MV-4-11 (cell line): ENCODE data around the gene SENP2.
"Not testable (repeated sequence)": the region's sequence is repeated elsewhere in the genome, so short reads cannot be mapped to it uniquely, and the experiment has no call there.

ENCODE experiments used
- DNase-seq: peaks from one replicate; lab custom pipeline; 2025; lab: John Stamatoyannopoulos, UW

The SENP2 gene

DNA sequence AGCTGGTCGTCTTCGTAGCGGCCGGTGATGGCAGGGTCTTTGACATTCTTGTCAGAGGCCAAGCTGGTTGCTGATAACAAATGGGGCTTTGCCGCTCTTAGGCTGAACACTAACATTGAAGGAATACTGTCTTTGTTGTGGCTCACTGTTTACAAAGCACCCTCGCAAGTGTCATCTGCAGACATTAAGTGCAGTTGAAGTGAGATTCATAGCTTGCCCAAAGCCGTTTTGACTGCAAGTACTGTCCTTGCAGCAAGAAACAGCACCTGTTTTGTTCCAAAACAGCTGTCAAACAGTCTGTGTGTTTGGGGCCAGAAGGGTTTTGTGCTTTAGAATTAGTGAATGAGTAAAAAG is 568 bp downstream of the SENP2 start:
- no peak for DNase-seq

DNA sequence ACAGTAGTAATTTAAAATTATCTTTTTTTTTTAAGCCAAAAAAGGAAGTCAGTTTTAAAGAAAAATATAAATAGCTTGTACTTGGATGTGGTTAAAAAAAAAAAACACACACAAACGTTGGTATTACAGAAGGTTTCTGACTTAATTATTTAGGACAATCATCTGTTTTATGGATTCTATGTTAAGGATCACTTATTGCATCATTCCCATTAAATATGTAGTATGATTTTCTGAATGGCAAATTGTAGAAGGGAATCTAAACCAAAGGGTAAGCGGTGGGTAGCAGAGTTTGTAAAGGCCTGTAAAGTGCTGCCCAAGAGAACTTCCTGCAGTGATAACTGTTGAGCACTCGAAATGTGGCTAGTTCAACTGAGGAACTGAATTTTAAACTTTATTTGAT is 8.0 kb downstream of the SENP2 start:
- peak; percentile 65 for DNase-seq

DNA sequence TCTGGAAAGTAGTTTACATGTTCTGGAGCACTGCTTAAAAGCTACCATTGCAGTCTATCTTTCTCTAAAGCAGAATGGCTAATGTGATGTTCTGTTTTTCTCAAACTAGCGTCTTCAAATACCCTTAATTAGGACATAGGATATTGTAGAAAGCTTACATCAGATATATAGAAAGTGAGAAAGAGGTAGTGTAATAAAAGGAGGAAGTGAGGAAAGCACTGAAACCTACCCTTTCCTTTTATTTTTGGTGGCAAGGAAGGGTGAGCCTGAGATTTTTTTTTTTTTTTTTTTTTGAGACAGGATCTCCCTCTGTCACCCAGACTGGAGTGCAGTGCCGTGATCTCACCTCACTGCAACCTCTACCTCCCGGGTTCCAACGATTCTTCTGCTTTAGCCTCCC is 9.4 kb downstream of the SENP2 start:
- DNase-seq = peak; percentile 92

DNA sequence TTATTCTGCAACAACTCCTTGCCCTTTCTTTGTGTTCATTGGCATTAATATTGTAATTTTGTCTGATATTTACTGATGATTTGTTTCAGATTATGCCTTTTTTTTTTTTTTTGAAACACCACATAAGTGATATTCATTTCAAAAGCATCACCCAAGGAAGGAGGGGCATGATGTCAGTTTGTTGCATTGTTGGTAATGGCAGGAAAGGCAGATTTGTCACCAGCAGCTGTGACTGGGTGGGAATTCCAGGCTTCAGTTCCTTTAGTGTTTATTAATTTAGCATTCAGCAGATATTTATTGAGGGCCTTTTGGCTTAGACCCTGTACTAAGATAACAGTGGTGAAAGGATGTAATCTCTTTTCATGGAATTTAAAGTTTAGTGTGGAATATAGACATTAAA is 19.5 kb downstream of the SENP2 start:
- no peak for DNase-seq

DNA sequence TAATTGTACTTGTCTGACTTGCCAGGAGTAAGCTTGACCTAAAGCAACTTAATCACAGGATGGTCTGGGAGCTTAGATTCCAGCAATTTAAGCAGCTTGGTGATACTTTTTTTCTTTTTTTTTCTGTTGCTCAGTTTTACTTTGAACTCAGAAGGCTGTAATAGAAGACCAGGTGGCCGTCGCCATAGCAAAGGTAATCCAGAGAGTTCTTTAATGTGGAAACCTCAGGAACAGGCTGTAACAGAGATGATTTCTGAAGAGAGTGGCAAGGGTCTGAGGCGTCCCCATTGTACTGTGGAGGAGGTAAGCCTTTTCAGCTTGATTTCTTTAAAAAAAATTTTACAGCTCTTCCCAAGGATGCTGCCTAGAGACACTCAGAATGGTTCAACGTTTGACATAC is 20.1 kb downstream of the SENP2 start:
- DNase-seq = no peak

DNA sequence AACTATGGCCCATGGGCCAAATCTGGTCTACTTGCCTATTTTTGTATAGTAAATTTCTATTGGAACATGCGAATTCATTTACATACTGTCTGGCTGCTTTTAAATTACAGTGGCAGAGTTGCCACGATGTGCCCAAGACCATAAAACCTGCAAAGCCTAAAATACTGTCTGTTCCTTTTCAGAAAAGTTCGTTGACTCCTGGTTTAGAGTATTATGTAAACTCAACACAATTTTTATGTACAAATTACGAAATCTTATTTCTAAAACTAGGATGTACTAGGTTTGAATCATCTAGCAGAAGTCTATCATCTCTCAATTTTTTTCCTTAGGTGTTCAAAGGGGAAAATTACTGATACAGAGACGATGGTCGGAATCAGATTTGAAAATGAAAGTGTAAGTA is 26.9 kb downstream of the SENP2 start:
- DNase-seq = peak; percentile 44

DNA sequence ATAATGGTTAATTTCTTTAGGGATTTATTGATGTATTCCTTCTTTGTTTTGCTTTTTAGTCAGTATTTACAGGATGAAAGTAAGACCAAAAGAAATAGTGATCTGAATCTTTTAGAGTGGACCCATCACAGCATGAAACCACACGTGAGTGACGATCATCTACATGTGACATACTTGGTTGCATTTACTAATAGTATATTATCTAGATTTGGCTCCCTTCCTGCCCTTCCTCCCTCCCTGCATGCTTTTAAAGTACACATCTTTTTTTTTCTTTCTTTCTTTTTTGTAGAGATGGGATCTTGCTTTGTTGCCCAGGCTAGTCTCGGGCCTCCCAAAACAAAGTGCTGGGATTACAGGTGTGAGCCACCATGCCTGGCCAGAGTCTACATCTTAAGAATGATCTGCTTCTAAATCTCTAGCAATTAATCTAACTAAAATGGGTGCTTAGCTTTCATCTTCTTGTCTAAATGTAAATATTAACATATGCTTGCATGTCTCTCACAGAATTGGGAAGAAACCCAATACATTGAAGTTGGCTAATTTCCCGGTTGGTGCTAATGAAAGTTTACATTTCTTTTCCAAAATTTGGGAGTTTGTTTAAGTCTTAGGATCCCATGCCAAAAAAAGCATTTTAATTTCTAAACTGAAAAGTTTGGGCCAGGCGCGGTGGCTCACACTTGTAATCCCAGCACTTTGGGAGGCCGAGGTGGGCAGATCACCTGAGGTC is 38.0 kb downstream of the SENP2 start:
- DNase-seq = no peak

DNA sequence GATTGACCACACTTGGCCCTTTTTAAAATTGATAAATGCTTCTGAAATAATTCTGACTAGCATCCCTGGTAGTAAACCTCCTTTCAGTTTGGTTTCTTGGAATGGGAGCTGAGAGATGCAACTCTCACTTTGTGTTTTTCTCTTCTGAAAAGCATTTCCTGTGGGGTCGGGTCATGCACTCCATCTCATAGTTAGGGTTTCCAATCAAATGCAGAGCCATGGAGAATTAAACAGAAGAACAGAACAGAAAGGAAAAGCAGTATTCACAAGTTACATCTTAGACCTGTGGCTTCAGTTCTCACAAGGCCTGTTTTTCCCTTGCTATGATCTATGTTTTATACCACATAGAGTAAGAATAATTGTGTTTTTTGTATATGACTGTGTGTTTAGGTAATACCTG is 39.7 kb downstream of the SENP2 start:
- no peak for DNase-seq

DNA sequence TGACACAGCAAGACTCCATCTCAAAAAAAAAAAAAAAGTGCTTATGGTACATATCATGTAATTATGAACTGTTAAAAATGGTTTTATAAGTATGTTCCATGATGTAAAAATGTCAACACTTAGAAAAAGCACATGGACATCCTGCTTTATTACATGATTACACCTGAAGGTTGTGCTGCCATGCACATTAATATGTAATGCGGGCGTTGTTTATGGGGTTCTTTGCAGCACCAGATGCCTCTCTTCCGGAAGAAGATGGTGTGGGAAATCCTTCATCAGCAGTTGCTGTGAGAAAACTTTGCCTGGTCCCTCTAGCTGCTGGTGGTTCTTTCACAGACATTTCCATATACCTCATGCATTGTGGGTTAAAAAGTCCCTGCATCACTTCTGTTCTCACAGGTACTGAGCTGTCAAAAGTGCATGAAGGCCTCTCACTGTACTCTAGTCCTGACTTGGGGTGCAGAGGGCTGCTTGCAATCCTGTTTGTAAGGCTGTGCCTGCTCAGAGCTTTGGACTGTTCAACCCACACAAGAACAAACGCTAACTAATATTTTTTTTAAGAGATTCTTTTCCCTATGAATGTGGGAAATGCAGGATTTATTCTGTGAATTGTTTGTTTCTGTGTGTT is 43.6 kb downstream of the SENP2 start:
- no peak for DNase-seq

DNA sequence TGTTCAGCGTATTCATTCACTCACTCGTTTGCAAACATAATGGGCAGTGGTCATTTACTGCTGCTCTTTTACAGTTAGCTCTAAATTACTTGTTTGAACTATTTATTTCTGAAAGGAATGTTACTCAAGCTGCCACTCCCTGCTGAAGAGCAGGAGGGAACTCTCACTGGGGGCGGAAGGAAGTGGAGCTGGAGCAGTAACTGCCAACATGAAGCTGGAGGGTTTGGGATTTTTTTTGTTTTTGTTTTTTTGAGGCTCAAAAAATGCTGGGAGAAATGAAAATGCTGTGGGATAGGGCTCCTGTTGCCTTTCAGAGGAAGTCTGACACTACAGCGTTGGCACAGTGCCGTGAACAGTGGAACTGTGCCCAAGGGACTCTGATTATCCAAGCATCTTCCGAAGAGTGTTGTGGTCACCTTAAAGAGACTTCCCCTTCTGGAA is 44.1 kb downstream of the SENP2 start:
- no peak for DNase-seq

DNA sequence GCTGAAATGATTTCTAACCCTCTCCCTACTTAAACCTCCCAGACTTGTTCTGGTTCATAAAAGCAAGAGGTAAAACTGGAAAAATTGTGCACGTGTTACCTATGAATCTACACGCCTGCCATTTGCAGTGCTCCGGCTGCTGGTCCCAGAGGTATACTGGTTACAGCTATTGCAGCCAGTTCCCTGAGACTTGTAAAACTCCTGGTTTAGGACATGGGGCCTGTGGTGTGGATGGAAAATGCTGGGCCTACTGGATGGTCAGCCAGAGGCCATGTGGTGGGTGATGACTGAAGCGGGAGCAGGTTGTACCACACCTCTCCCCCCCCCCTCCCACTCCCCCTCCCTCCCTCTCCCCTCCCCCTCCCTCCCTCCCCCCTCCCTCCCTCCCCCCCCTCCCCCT is 45.0 kb downstream of the SENP2 start:
- no peak for DNase-seq

DNA sequence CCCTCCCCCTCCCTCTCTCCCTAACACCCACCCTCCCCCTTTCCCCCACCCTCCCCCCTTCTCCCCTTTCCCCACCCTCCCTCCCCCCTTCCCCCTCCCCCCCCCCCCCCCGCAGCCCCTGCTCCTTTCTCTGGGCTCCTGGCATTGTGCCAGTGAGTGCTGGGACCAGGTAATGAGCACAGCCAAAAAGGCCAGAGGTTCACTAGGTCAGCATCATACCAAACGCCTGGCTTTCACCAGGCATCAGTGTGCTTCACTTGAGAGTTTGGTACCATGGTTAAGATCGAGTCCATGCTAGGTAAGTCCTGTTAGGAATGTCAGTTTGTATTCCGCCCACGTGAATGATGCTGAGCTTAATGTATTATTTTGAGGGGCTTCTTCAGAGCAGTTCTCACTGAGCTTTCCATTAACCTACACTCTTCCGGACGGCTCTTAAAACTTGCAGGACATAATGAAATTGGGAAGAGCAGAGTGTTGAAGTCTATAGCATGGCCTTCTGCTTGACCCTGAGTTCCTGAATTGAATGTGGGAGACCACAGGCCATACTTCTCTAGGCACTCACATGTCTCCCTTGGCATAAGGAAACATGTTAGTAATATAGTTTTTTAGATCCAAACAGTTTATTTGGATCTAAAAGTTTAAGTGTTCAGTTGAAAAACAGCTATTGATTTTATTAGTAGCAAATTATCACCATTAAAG is 45.6 kb downstream of the SENP2 start:
- DNase-seq = peak; percentile 23

DNA sequence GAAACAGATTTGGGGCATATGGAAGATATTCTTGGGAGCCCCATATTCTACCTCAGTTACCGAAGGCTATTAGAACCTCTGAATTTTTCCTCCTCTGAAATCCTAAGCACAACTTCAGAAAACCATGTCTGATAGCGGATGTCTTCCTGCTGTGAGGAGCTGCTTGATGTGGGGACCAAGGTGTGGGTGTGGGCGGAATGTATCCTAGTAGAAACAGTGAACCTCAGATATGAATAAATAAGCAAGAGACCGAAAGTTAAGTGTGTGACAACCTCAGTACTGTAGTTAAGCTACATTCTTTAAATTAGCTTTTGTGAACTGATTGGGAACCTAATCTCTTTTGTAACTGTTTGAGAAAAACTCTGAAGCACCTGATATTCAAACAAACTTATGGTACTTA is 46.9 kb downstream of the SENP2 start:
- DNase-seq = no peak

DNA sequence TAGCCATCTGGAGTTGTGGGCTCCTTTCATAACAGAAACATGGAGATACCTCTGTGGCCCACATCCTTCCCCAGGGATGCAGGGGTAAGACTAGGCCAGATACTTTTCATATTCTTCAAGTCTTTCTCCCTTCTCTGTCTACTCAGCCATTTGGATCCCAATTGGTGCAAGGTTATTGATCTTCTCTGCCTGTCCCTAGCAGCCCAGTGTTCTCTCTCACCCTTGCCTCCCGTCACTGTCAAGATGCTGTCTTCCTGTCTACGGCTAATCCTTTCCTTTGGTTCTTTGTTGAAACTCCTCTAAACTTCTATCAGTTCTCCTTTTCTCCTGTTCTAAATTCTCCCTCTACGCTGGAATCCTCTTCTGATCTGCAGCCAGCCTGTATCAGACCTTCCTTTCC is 51.3 kb downstream of the SENP2 start:
- peak; percentile 26 for DNase-seq

DNA sequence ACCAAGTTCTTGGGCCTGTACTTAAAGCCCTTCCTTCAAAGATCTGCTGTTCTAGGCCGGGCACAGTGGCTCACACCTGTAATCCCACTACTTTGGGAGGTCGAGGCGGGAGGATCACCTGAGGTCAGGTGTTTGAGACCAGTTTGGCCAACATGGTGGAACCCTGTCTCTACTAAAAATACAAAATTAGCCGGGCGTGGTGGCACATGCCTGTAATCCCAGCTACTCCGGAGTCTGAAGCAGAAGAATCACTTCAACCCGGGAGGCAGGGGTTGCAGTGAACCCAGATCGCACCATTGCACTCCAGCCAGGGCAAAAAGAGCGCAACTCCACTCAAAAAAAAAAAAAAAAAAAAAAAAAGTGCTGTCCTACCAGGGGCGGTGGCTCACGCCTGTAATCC is 52.6 kb downstream of the SENP2 start:
- DNase-seq = not testable (repeated sequence)

DNA sequence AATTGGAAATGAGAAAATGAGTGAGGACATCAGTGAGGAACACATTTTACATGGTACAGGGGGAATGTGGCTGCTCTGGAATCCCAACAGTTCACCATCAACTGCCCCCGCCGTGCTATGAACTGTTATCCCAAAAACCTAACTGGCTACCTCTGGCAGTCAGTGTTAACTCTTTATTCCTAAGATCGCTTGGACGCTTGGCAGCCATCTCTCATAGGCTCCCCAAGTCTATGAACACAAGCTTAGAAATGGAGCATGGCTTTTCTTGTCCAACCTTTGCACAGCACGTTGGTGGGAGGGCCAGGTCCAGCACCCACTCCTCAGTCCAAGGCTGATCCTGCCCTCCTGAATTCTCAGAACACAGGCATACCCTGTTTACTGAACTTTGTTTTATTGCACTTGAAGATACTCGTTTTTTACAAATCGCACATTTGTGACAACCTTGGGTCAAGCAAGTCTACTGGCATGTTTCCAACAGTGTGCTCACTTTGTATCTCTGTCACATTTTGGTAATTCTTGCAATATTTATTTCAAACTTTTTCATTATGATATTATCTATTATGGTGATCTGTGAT is 53.6 kb downstream of the SENP2 start:
- DNase-seq = no peak

DNA sequence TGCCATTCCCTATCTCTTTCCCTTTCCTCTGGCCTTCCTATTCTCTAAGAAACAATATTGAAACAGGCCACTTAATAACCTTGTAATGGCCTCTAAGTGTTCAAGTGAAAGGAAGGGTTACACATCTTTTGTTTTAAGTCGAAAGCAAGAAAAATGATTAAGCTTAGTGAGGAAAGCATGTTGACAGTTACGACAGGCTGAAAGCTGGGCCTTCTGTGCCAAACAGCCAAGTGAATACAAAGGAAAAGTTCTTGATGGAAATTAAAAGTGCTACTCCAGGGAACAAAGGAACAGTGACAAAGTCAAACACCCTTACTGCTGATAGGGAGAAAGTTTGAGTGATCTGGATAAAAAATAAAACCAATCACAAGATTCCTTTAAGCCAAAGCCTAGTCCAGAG is 54.2 kb downstream of the SENP2 start:
- no peak for DNase-seq

DNA sequence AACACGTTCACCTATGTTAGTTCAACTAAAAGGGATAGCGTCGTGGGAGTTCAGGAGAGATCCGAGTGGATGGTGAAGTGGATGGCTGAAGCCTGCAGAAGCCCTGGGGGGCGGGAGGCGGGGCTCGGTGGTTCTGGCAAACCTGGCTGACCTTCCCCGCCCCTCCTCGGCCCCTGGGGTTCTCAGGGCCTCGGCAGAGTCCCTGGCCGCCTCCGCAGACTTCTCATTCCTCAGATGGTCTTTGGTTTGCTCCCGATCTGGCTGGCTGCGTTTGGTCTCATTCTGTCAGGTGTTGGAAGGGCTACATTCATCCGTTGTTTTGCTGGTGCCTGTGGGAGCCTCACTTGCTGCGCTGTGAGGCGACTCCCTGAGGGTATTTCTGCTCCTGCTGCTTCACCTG is 59.1 kb downstream of the SENP2 start:
- not testable (repeated sequence) for DNase-seq

DNA sequence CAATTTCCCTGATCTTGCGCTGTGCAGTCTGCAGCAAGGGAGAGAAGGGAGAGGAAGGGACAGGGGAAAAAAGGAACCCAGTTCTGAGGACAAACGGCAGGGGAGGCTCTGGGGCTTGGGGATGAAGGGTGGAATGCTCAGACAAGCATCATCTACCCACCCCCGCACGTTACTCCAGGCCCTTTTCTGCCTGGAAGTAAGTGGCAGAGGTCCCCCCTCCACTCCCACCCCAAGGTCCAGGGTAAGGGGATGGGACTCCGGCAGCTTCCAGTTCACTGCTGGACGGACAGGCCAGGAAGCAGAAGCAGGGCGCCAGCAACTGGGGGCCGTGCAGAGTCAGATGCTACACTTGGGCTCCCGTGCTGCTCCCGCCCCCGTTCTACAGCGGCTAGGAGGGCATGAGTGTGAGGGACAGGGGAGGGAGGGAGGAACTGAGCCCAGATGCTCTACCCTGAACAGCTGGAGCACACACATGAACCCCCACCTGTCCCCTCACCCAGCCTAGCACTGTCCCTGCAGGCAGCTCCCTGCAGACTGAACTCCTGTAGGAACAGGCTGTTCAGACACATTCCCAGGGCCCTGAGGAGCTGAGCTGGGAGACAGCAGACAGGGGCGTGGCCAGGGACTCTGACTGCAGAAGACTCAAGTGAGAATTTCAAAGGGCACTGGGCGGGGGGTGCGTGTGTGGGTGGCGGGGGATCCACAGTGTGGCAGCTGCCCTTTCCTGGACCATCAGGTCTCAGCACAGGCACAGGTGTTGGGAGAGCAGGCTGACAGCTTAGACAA is 59.7 kb downstream of the SENP2 start:
- no peak for DNase-seq

DNA sequence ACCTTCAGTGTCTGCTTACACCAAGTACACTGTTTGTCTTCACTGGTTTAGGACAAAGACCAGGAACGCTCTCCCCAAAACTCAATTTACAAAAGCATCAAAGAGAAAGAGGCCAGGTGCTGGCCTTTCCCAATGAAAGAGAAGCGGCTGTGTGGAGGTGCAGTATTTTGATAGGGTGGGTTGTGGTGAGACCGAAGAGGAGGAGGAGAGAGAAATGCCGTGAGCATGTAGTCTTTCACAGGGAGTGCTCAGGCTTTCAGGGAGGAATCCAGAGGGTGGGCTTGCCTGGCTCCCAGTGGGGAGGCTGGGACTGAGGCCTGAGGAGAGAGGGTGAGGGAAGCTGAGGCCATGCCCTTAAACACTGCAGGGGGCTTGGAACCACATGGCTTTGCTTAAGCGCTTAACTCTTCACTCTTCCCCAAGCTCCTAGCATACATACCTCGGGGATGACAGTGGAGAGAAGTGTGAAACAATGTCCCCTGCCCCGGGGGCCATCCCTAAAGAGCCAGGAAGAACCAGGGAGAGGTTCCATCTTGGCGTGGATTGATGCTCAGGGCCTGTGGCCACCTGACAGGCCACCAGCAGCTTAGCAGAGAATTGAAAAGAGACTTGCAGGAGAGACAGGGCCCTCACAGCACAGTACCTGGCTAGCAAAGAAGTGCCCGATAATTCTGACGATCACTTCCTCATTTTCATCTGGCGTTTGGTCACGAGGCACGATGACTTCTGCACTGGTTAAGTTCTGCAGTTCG is 60.5 kb downstream of the SENP2 start:
- DNase-seq = no peak

DNA sequence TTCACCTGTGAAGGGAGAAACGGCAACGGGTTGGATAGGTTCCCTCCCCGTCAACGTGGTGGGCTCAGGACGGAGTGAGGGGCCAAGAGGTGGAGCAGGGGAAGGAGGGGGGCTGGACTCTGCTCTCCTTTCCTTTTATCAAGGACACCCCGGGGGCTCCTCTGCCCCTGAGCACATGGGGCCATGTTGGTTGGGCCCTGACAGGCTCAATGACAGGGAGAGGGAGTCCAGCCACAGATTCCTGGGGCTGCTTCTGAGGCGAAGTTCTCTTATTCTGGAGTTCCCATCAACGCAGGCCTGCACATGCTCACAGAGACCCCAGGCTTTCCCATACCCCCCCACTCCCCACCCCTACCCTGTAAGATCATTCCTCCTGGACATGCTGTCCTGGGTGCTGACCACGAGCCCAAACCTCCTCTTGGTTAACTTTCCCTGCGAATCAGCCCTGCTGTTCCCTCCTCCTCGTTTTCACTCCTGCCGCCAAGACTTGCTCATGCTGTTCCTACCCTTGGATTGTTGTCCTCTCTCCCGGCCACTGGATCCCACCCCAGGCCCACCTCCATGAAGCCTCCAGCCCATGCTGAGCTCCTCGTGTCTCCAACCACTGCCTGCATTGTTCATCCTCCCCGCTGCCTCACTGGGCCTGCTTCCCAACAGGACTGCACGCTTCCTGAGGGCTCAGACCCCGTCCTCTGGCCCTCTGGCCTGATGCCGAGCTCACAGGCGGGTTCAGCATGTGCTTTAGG is 61.2 kb downstream of the SENP2 start:
- DNase-seq = no peak
